SK-N-SH (cell line): ENCODE data around the gene MRPL23.

ENCODE experiments used
- CTCF ChIP-seq: fragments of 200-600 bp; sonication (generic); IDR thresholded peaks from 2 replicates; pipeline ENCODE4 v1.6.1; 2017; ENCODE audit warnings: antibody characterized with exemption, mild to moderate bottlenecking, moderate library complexity
- EP300 ChIP-seq, 2 experiments: IDR thresholded peaks; 2 replicates each; pipeline versions ENCODE4 v1.4.0 to v1.6.1; 2012; ENCODE audit warnings: borderline replicate concordance in 1 of 2, low read depth in 1 of 2, low read length in 1 of 2
- FOSL2 ChIP-seq: IDR thresholded peaks from 2 replicates; pipeline ENCODE4 v1.4.0; 2012; ENCODE audit warnings: low read depth, mild to moderate bottlenecking, moderate library complexity, borderline replicate concordance
- JUND ChIP-seq: IDR thresholded peaks from 2 replicates; pipeline ENCODE4 v1.4.0; 2012
- MAX ChIP-seq: IDR thresholded peaks from 2 replicates; pipeline ENCODE4 v1.4.0; 2012; ENCODE audit warnings: low read depth
- MEF2A ChIP-seq: IDR thresholded peaks from 2 replicates; pipeline ENCODE4 v1.4.0; 2012; ENCODE audit warnings: low read depth, borderline replicate concordance
- MXI1 ChIP-seq: IDR thresholded peaks from 2 replicates; pipeline ENCODE4 v1.6.1; 2012; ENCODE audit warnings: mild to moderate bottlenecking, low read depth, low read length, improper control_type of control experiment
- PBX3 ChIP-seq: IDR thresholded peaks from 2 replicates; pipeline ENCODE4; 2012
- POLR2AphosphoS5 ChIP-seq: IDR thresholded peaks from 2 replicates; pipeline ENCODE4 v1.6.1; 2012; ENCODE audit warnings: low read depth, low read length
- RAD21 ChIP-seq: IDR thresholded peaks from 2 replicates; pipeline ENCODE4 v1.6.1; 2012; ENCODE audit warnings: mild to moderate bottlenecking, low read length
- TCF12 ChIP-seq: IDR thresholded peaks from 2 replicates; pipeline ENCODE4 v1.4.0; 2012
- TF ChIP-seq, protein P1 (sequence below): IDR thresholded peaks from 2 replicates; pipeline ENCODE4 v1.6.1; 2012; ENCODE audit warnings: mild to moderate bottlenecking, low read depth, low read length, moderate library complexity

DNA sequence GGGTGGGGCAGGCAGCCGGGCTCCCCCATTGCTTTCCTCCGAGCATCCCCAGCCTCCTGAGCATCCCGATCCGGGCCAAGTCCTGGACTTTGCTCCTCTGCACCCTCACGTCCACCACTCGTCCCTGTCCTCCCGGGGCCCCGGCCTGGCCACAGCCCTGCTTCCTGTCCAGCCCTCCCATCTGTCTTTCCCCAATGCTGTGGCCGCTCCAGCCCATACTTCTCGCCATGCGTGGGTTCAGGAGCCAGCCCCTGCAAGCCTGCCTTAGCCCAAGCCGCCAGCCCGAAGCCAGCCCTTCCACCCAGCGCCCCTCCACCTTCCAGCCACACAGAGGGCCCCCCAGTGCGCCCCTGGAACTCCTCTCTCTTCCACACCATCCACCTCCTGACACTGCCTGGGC, 23.8 kb downstream of the MRPL23 start:
- TF ChIP-seq MEF2A (no peak), RAD21 (no peak), CTCF (no peak), TCF12 (no peak), MXI1 (no peak), EP300 (IDR thresholded peaks at IDR 0.05; ENCODE audit: borderline replicate concordance in 1 of 2, low read depth in 1 of 2, low read length in 1 of 2) (no peak), POLR2AphosphoS5 (no peak), MAX (no peak), FOSL2 (no peak), PBX3 (no peak), JUND (no peak)
- TF ChIP-seq, protein P1, sequence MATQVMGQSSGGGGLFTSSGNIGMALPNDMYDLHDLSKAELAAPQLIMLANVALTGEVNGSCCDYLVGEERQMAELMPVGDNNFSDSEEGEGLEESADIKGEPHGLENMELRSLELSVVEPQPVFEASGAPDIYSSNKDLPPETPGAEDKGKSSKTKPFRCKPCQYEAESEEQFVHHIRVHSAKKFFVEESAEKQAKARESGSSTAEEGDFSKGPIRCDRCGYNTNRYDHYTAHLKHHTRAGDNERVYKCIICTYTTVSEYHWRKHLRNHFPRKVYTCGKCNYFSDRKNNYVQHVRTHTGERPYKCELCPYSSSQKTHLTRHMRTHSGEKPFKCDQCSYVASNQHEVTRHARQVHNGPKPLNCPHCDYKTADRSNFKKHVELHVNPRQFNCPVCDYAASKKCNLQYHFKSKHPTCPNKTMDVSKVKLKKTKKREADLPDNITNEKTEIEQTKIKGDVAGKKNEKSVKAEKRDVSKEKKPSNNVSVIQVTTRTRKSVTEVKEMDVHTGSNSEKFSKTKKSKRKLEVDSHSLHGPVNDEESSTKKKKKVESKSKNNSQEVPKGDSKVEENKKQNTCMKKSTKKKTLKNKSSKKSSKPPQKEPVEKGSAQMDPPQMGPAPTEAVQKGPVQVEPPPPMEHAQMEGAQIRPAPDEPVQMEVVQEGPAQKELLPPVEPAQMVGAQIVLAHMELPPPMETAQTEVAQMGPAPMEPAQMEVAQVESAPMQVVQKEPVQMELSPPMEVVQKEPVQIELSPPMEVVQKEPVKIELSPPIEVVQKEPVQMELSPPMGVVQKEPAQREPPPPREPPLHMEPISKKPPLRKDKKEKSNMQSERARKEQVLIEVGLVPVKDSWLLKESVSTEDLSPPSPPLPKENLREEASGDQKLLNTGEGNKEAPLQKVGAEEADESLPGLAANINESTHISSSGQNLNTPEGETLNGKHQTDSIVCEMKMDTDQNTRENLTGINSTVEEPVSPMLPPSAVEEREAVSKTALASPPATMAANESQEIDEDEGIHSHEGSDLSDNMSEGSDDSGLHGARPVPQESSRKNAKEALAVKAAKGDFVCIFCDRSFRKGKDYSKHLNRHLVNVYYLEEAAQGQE = no peak
